HG03342 (cell line): ENCODE results near the gene ITGBL1.

ENCODE experiments used
- ATAC-seq: cut with Tn5 transposase; IDR thresholded peaks from one replicate; pipeline ENCODE4 v1.9.1; 2021; ENCODE audit warnings: mild to moderate bottlenecking, moderate library complexity; ENCODE audit not compliant: unreplicated experiment

Gene ITGBL1

GRCh38 chr13:101686003-101686402 is 233.5 kb downstream of the ITGBL1 start:
- no peak for ATAC-seq

GRCh38 chr13:101690871-101691270 is 238.4 kb downstream of the ITGBL1 start:
- no peak for ATAC-seq

GRCh38 chr13:101691341-101691860 is 238.9 kb downstream of the ITGBL1 start:
- ATAC-seq: no peak

- no peak for ATAC-seq
Measured at GRCh38 chr13:101695870-101696516, 243.5 kb downstream of the ITGBL1 start.

DNA sequence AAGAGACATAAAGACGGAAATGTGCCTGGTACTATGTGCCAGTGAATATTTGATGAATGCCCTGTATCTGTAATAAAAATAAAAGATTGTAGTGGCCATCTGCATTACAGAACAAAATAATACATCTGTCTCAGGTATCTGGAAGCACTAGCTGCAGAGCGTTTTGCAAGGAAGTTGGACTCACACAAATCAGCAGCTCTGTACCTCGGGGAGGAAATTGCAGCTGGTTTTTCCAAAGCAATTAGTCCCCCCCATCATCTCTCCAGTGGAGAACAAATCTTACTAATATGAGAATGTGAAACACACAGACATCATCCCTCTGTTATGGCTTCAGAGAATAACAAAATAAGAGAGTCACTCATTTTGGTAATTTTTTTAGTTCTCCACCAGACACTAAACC is 245.3 kb downstream of the ITGBL1 start:
- ATAC-seq: no peak

DNA sequence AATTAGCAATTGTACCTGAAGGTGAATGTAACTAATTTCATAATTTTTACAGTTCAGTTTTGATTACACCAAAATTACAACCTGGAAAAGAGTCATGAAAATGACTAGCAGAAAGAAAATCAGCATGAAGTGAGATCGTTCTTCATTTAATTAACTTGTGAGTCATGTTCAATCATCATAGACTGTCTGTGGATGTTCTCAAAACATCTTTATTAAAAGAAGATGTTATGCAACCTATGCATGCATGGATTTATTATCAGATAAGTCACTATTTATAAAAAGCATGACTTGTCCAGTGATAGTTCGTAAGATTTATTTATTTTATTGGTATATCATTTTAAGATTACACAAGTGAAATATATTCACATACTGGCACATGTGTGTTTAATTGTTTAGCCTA is 245.9 kb downstream of the ITGBL1 start:
- no peak for ATAC-seq

GRCh38 chr13:101700598-101700997 is 248.1 kb downstream of the ITGBL1 start:
- ATAC-seq: no peak

GRCh38 chr13:101703081-101703480 is 250.6 kb downstream of the ITGBL1 start:
- ATAC-seq: no peak

DNA sequence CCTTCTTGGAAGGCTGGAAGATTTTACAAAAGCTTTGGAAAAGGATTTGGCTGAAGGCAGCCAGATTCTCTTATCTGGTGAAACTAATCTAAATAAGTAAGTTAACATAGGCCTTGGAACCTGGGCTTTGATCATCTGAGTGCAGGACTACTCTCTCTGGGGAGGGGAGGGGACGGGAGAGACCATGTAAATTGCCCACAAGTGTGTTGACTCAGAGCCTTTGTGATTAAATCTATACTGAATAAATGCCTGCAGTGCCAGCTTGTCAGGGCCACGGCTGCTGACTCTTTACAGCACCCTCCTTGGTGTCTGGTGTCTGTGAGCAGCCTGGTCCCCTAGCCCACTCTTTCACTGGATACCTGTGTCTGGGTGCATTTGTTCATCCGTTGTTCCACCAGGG is 251.4 kb downstream of the ITGBL1 start:
- no peak for ATAC-seq

DNA sequence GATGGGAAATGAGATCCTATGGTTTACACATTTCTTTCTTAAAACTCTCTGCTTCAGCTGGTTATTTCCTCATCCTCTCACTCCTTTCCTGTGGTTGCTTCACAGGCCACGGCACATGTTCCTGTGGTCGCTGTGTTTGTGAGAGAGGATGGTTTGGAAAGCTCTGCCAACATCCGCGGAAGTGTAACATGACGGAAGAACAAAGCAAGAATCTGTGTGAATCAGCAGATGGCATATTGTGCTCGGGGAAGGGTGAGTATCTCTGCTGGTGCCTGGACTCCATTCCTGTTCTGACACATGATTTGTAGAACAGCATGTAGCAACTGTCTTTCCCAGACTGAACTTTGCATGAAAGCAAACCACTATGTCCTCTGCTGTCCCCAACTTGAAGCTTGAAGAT is 254.2 kb downstream of the ITGBL1 start:
- ATAC-seq: no peak

- no peak for ATAC-seq
Measured at GRCh38 chr13:101707659-101708058, 255.2 kb downstream of the ITGBL1 start.

DNA sequence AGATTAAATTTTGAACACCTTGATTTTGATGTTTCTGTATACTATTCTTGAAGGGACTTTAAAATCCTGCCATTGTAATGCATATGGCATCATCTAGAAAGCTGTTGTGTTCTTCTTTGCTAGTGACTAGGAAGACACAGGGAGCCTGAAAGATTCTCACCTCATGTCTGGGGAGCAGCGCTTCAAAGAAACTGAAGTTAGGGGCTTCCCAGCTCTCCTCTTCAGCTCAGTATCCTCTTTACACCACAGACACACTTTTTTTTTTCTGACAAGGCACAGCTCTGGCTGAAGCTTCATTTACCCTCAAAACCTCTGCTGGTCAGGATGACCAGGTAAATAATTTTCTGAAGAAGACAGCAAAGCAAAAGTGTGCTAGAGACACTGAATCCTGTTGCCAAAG is 255.6 kb downstream of the ITGBL1 start:
- no peak for ATAC-seq

GRCh38 chr13:101709952-101710351 is 257.5 kb downstream of the ITGBL1 start:
- no peak for ATAC-seq

- no peak for ATAC-seq
Measured at GRCh38 chr13:101711307-101712025, 259.0 kb downstream of the ITGBL1 start.

DNA sequence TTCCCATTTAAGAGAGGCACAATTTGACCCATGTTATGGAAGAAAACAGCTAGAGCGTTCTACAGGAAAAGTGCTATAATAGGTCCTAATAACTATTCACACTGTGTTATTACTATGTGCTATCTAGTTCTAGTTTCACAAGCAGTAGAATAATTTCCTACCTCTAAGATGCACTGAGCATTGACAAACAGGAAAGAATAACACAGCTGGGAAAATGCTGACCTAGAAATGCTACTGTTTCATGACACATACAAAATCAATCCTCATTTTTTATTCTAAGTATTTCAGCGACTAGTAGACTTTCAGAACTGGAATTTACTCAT is 259.5 kb downstream of the ITGBL1 start:
- ATAC-seq: no peak

DNA sequence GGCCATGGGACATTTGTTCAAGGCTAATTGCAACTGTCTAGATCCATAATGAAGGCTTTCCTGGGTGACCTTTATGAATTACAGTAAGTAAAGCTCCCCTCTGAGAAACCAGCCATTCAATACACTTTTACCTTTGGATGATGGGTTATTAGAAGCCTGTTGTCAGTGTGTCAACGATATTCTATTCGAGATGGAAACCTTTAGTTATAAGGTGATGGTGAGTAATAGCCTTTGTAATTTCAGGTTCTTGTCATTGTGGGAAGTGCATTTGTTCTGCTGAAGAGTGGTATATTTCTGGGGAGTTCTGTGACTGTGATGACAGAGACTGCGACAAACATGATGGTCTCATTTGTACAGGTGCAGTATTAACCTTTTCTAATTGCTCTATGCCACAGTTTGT is 261.7 kb downstream of the ITGBL1 start:
- no peak for ATAC-seq

DNA sequence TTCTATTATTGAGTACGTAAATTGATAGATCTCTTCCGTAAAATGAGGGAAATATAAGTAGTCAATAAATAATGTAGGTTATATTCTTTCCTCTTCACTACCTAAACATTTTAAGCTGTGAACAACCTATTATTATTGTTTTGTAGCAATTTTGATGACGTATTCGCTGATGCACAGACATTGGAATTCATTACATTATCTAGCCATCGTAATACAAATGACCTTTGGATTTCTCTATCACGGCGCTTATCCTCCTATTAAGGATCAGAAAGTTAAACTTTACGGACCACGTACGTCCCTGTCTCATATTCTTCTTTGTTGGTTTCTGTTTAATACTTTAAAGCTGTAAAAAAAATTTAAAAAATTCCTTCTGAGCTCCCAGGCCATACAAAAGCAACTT is 264.9 kb downstream of the ITGBL1 start:
- no peak for ATAC-seq

DNA sequence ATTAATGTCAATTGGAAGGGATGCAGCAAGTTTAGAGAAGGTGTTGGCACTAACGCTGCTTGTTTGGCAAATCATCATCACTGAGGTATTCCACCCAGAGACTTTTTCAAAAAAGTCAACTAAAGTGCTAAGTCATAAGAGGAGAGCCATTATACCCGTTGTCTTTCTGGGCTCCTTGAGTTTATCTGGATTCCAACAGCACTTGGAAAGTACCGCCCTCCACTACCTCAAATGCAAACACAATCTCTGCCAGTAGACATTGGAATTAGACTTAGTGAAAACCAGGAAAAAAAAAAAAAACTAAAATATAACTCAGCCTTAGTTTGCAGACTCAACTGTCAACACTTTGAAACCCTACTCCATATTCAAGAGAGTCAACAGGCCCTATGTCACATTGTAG is 266.0 kb downstream of the ITGBL1 start:
- no peak for ATAC-seq

- no peak for ATAC-seq
Measured at GRCh38 chr13:101726681-101727080, 274.2 kb downstream of the ITGBL1 start.

GRCh38 chr13:101727118-101727517 is 274.6 kb downstream of the ITGBL1 start:
- no peak for ATAC-seq

DNA sequence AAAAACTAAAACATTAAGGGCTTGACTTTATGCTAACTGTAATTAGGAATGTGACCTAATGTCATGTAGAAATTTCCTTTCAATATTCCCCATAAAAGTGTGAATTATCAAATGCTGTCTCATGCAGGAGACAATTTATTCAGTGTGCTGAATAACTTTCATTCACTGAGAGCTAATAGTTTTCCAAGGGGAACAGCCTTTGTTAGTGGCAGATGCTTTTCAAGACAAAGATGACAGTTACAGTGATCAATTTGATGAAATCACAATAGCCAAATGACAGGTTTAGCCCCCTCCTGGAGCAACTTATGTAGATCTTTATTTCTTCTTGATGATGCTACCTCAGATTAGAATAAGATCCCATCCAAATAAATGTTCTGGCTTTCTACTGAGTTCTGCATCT is 275.5 kb downstream of the ITGBL1 start:
- no peak for ATAC-seq

GRCh38 chr13:101728615-101729014 is 276.1 kb downstream of the ITGBL1 start:
- ATAC-seq: no peak
